Mononuclear cell (primary cell): ENCODE data around the gene SAPCD2. TPM values are rescaled to one million over a fixed set of nuclear protein-coding genes. Genes with fewer than 3 reads are reported as not detected.
"Not testable (repeated sequence)": the region's sequence is repeated elsewhere in the genome, so short reads cannot be mapped to it uniquely, and the experiment has no call there.

ENCODE experiments used
- H3K27me3 ChIP-seq: 2 replicates; pipeline ENCODE4 v1.6.0; 2011; ENCODE audit warnings: low read length, control low read depth; ENCODE audit not compliant: insufficient read depth
- H3K4me1 ChIP-seq: 2 replicates; pipeline ENCODE4 v1.5.1; 2011; ENCODE audit warnings: mild to moderate bottlenecking, low read length, control low read depth; ENCODE audit not compliant: insufficient read depth
- H3K4me3 ChIP-seq: 2 replicates; pipeline ENCODE4 v1.5.1; 2011; ENCODE audit warnings: mild to moderate bottlenecking, low read length, moderate library complexity
- H3K9me3 ChIP-seq: 2 replicates; pipeline ENCODE4 v1.5.1; 2011; ENCODE audit warnings: low read depth, mild to moderate bottlenecking, control low read depth, low read length
- total RNA-seq: library from RNA; depleted of rRNA; stranded (reverse); fragments of >200 nt; gene quantifications from one replicate; pipeline ENCODE4 v1.2.3, GENCODE V29; 2012

Gene SAPCD2
- total RNA-seq = 3.3 TPM

DNA sequence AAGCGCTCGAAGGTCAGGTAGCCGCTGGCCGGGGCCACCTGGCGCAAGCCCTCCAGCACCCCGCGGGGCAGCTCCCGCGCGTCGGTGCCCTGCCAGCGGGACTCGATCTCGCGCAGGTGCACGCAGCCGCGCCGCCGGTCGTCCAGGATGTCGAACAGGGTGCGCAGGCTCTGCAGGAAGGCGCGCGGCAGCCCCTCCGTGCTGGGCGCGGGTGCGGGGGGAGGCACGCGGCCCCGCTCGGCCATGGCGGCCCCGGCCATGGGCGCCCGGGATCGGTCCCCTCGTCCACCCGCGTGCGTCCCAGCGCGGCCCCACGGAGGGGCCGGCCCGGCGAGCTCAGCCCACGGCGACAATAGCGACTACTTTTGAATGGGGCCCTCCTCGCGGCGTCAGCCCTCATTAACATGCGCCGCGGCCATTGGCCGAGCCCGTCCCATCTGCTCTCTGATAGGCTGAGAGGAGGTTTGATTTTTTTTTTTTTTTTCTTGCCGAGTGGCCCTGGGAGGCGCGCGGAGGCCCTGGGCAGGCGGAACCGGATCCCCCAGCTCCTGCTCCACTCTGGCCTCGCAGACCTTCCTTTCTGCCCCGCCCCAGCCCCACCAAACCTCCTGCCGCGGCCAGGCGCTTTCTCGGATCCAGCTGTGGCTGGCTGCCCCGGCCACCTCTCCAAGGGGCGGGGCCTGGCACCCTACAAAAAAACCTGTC, at the start of gene SAPCD2:
Gene SAPCD2 (minus strand): TSS at position 357 of the 705 bp plus-strand sequence. CDS start 97 bp downstream, at position 260.
- Histone ChIP-seq H3K4me3 (peak within 1 kb of the TSS; percentile 36), H3K27me3 (no peaks in the 10 kb centered on the region), H3K9me3 (no peaks in the 10 kb centered on the region), H3K4me1 (peaks cover 79% of the 10 kb centered on the region)

GRCh38 chr9:137118092-137118603, 47.8 kb upstream of the SAPCD2 start:
- not testable (repeated sequence) for H3K27me3 ChIP-seq, H3K9me3 ChIP-seq, H3K4me3 ChIP-seq
- H3K4me1 ChIP-seq = peaks cover 16% of the 10 kb centered on the region

DNA sequence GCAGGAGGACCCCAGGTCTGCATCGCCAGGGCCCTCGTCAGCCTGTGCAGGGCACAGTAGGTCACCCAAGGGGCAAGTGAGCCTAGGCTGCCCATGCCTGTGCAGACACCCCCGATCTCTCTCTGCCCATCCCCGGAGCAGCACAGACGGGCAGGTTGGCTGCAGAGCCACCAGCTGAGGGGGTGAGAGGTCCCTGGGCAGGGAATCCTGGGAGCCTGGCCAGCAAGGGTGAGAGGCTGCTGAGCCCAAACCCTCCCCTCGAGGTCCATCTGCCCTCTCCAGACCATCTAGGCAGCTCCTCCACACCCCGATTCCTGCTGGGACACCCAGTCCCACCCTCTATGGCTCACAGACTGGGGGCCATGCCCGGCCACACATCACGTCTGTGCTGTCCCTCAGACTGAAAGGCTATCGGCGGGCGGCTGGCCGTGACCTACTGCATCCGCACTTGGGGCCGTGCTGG, 46.9 kb upstream of the SAPCD2 start:
- Histone ChIP-seq H3K4me3 (no peak overlapping the region), H3K4me1 (peaks cover 14% of the 10 kb centered on the region), H3K9me3 (no peaks in the 10 kb centered on the region), H3K27me3 (no peaks in the 10 kb centered on the region)

- H3K4me3 ChIP-seq = no peak overlapping the region
- no peaks in the 10 kb centered on the region for H3K27me3 ChIP-seq
- H3K9me3 ChIP-seq = no peaks in the 10 kb centered on the region
- H3K4me1 ChIP-seq = peaks cover 14% of the 10 kb centered on the region
Observed at GRCh38 chr9:137116728-137117127, 46.4 kb upstream of the SAPCD2 start.

DNA sequence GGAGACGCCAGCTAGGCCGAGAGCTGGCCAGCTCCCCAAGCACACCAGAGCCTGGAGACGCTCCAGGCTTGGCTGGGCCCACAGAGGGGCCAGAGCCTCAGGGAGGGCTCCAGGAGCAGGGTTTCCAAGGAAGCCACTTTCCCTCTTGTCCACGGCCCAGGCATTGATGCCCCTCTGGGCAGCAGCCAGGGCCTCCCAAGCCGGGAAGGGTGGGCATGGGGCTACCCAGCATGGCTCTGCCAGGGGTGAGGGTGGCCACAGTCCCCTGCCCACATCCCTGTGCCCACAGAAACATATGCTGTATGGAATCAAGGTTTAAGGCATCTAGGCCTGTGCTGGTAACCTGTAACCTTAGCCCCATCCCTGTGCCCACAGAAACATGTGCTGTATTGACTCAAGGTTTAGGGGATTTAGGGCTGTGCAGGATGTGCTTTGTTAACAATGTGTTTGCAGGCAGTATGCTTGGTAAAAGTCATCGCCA, 45.7 kb upstream of the SAPCD2 start:
- Histone ChIP-seq H3K4me1 (peaks cover 14% of the 10 kb centered on the region), H3K9me3 (no peaks in the 10 kb centered on the region), H3K27me3 (no peaks in the 10 kb centered on the region), H3K4me3 (no peak overlapping the region)

- Histone ChIP-seq H3K9me3 (no peaks in the 10 kb centered on the region), H3K4me1 (peaks cover 14% of the 10 kb centered on the region), H3K4me3 (no peak overlapping the region), H3K27me3 (no peaks in the 10 kb centered on the region)
Observed at GRCh38 chr9:137115394-137116026, 45.2 kb upstream of the SAPCD2 start.

GRCh38 chr9:137114613-137115393, 44.4 kb upstream of the SAPCD2 start, which contains the start of gene DPP7:
TSS of gene DPP7 (minus strand) at chr9:137114733. CDS start at chr9:137114713, 20 bp downstream.
- no peaks in the 10 kb centered on the region for H3K9me3 ChIP-seq
- peaks cover 14% of the 10 kb centered on the region for H3K4me1 ChIP-seq
- H3K27me3 ChIP-seq = no peaks in the 10 kb centered on the region
- peak within 1 kb of the TSS; percentile 39 for H3K4me3 ChIP-seq

DNA sequence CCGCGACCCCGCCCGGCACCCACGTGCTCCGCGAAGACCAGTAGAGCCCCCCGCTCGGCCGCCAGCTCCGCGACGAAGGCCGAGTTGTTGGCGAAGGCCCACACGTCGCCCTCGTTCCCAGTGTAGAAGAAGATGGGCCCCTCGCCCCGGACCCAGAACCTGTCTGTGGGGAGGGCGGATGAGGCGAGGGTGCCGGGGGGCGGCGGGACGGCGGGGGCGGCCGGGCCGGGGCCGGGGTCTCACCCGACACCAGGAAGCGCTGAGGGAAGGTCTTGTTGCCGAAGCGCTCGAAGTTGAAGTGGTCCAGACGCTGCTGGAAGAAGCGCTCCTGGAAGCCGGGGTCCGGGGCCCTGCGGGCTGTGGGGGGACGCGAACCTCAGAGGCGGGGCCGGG, 43.9 kb upstream of the SAPCD2 start:
- peaks cover 14% of the 10 kb centered on the region for H3K4me1 ChIP-seq
- no peaks in the 10 kb centered on the region for H3K9me3 ChIP-seq
- no peaks in the 10 kb centered on the region for H3K27me3 ChIP-seq
- H3K4me3 ChIP-seq = peak overlapping the region; percentile 39

DNA sequence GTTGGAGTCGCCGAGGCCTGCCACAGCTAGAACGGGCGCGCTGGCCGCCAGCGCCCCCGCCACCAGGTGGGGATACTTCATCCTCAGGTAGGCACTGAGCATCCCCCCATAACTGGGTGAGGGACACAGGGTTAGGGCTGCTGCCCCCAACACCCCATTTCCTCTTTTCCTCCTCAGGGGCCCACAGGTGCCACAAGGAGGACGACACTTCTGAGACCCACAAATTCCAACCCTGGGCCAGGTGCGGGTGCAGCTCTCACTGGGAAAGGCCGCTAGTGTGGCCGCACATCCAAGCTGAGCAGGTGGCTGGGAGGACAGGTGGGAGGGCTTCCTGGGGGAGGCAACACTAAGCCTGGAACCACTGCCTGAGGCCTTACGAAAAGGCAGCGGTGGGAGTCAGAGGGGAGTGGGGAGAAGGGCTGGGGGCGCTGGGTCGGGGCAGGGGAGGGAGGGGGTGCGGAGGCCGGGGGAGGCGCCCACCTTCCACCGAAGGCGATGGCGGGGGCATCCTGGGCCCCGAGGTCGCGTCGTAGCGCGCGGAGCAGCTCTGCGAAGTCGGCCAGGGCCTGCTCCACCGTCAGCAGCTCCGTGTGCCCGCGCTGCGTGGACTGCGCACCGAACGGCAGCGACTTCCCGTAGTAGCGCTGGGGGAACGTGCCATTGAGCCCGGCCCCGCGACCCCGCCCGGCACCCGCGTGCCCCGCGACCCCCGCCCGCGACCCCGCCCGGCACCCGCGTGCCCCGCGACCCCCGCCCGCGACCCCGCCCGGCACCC, 43.2 kb upstream of the SAPCD2 start:
- Histone ChIP-seq H3K27me3 (no peaks in the 10 kb centered on the region), H3K4me3 (no peak overlapping the region), H3K9me3 (no peaks in the 10 kb centered on the region), H3K4me1 (peaks cover 14% of the 10 kb centered on the region)

DNA sequence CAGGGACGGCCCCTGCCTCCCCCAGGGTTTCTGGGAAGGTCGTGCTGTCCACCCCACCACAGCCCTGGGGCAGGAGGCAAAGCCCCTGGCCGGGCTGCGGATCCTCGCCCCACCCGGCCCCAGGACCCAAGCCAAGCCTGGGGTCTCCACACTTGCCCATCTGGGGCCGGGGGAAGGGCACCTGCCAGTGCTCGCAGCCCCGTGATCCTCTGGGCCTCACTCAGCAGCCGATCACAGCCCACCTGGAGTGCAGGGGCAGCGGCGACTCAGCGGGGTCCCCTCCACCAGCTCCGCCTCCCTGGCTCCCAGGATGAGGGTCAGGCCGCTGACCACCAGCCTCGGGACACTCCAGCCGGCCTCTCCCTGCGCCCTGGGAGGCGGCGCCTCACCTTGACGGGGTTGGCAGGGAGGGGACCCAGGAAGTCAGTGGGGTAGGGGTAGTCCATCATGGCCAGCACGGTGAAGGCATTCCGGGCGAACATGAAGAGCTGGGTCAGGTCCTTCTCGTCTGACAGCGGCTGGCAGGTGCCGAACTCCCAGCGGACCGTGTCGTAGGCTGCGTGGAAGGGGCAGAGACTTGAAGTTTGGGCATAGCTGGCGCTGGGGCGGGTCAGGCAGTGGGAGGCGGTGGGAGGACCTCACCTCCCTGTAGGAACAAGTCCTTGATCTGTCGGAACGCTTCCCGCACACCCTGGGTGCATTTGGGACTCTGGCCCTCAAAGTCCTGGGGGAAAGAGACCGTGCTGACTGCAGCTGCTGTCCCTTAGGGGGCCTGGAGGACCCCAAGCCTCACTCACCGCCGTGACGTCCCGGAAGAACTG, 42.4 kb upstream of the SAPCD2 start:
- H3K4me1 ChIP-seq = peaks cover 14% of the 10 kb centered on the region
- no peak overlapping the region for H3K4me3 ChIP-seq
- no peaks in the 10 kb centered on the region for H3K27me3 ChIP-seq
- no peaks in the 10 kb centered on the region for H3K9me3 ChIP-seq

DNA sequence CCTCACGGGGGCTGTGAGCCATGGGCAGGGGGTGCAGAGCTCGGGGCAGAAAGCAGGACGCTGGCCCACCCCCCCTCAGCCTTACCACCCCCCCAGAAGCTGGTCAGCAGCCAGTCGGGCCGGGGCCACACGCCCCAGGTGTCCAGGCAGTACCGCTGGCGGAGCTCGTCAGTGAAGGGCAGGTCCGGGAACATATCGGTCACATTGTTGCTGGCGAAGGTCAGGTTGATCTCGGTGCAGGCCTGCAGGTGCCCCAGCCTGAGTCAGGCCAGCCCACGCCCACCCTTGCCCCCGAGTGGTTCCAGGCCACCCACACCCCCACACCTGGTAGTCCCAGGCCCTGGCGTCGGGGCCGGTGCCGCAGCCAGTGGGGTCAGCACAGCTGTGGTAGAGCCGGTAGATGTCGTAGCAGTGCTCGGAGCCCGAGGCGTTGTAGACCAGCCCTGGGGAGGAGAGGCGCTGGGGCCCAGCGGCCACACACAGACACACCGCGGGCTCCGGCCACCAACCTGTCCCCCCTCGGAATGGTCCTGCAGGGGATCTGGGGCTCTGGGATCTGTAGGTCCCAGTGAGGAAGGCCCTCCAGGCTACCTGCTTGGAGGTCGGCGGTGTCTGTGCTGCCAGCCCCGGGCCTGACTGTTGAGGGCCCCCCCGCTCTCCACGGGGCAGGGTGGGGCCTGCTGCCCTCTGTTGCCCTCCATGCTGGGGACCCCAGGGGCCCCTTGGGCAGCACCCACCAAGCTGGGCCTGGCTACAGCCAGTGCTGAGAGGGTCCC, 41.6 kb upstream of the SAPCD2 start:
- H3K4me3 ChIP-seq = no peak overlapping the region
- no peaks in the 10 kb centered on the region for H3K27me3 ChIP-seq

DNA sequence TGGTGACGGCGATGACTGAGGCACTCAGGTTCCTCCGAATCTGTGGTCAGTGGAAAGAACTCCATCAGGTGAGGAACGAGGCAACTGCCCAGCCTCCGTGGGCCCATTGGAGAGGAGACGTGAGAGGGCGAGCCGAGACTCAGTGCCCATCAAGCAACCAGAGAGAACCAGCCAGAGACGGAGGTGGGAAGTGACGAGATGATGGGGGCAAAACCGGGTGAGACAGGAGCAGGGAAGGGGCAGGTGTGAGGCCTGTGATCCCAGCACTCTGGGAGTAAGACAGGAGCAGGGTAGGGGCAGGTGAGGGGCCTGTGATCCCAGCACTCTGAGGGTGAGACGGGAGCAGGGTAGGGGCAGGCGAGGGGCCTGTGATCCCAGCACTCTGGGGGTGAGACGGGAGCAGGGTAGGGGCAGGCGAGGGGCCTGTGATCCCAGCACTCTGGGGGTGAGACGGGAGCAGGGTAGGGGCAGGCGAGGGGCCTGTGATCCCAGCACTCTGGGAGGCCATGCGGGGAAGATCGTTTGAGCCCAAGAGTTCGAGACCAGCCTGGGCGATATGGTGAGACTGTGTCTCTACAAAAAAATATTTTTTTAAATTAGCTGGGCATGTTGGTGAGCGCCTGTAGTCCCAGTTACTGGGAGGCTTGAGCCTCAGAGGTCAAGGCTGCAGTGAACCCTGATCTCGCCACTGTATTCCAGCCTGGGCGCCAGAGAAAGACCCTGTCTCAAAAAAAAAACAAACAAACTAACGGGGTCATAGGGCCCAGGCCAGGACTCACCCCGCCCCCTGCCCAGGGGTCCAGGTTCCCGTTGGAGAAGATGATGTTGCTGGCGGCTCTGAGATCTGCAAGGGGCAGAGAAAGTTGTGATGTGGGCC, 40.8 kb upstream of the SAPCD2 start:
- Histone ChIP-seq H3K9me3 (no peaks in the 10 kb centered on the region), H3K27me3 (no peaks in the 10 kb centered on the region), H3K4me3 (no peak overlapping the region), H3K4me1 (peaks cover 14% of the 10 kb centered on the region)

More for the DNA sequence above, 41.6 kb upstream of the SAPCD2 start:
- Histone ChIP-seq H3K9me3 (no peaks in the 10 kb centered on the region), H3K4me1 (peaks cover 14% of the 10 kb centered on the region)
